Measurements from ENCODE around the gene OR7G3.

The OR7G3 gene

DNA sequence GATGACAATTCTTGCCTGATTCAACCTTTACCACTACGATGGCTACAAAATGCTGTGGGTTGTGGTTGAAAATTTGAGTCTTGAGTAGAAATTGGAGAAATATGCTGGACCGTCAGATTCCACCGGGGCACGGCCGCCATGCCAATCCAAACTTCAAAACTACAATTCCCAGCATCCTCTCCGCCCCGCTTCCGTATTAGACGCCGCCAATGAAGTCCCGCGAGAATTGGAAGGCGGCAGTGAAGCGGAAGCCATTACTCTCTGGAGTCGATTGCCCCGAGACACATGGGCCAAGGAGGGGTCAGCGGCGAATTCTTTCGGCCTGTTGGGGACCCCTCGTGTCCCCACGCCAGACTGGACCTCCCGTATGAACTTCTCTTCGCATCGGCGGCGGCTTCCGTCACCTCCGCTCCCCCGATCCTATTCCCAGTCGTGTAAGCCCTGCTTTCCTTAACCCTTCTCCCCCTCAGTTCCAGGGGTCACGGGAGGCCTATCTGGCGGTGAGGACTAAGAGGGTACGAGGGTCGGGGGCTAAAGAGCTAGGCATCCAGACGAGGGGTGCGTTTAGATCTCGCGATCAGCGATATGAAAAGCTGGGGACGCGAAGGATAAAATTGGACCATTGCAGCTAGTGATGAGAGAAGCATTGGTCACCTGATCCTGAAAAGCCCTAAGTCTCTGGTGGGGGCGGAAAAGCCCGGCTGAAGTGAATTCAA lies 13.6 kb upstream of the OR7G3 start, which contains the start of gene ZNF317:
Gene ZNF317, plus strand, starts transcription at position 239 of the 716 bp plus-strand sequence. CDS start 15,620 bp downstream, outside the sequence.
- no peak for TF ChIP-seq GATA2 (IDR thresholded peaks at IDR 0.05; ENCODE audit: low read depth, low read length)
- TF ChIP-seq GATA3 (IDR thresholded peaks at IDR 0.05; ENCODE audit: low read depth, low read length): no peak

DNA sequence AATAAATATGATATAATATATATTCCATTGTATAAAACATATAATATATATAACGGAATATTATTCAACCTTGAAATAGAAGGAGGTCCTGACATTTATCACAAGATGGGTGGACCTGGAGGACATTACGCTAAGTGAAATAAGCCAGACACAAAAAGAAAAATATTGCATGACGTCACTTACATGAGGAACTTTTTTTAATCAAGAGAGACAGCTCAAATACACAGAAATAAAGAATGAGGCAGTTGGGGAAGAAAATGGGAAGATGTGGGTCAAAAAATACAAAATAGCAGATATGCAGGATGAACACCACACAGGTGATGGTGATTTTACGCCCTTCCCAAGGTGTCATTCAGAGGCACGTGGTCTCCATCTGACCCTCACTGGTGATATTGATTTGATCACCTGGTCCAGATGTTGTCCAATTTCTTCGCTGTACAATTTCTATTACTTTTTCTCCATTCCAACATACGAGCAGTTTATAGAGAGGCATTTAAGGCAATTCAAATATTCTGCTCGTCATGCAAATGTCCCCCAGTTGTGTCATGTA lies 12.9 kb upstream of the OR7G3 start:
- TF ChIP-seq GATA3 (IDR thresholded peaks at IDR 0.05; ENCODE audit: low read depth, low read length) (no peak), GATA2 (IDR thresholded peaks at IDR 0.05; ENCODE audit: low read depth, low read length) (no peak)

DNA sequence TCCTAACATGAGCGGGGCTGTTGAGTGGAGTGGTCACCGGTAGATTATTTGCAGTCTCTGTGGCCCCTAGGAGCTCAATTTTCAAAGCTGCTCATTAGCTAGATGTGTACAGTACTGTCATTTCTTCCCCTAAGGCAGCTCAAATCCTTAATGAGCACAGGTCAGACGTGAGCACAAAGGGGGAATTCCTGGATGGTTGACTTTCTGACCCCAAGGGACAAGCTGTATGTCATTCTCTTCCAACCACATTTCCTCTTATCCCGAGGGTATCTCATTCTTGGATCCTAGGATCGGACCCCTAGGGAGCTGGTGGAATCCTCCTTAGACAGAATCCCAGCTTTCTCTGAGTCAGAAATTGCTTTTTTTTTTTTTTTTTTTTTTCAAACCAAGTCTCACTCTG lies 5.7 kb upstream of the OR7G3 start:
- TF ChIP-seq GATA3 (IDR thresholded peaks at IDR 0.05; ENCODE audit: low read depth, low read length) (no peak), GATA2 (IDR thresholded peaks at IDR 0.05; ENCODE audit: low read depth, low read length) (no peak)

DNA sequence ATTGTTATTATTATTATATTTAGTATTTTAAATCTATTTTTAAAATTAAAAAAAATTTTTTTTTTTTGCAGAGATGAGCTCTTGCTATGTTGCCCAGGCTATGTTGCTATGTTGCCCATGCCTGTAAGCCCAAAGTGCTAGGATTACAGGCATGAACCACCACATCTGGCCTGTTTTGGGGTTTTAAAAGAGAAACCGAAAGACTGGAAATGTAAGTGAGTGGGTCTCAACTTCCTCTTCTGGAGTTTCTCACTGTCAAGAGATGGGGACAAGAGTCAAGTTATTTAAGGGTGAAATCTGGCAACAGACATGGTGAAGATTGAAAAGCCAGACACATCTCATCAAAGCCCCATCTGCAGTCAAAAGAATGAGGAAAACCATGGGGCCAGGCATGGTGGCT lies 4.2 kb upstream of the OR7G3 start:
- TF ChIP-seq GATA3 (IDR thresholded peaks at IDR 0.05; ENCODE audit: low read depth, low read length) (no peak), GATA2 (IDR thresholded peaks at IDR 0.05; ENCODE audit: low read depth, low read length) (no peak)

DNA sequence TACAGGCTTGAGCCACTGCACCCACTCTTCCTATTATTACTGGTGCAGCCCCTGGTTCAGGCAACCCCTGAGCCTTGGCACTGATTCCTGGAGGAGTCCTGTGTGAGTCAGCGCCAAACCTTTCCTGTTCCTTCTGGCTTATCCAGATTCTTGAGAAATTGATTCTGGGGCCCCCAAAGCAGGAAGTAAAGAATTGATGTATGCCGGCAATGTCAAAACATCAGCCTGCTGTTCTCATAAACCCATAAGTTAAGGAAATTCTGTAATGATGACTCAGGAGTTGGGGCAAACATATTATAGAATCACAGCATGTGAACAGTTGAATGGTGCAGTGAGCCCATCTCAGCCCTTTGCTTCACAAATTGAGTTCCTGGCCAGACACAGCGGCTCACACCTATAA lies 1.4 kb upstream of the OR7G3 start:
- TF ChIP-seq GATA3 (IDR thresholded peaks at IDR 0.05; ENCODE audit: low read depth, low read length): no peak
- TF ChIP-seq GATA2 (IDR thresholded peaks at IDR 0.05; ENCODE audit: low read depth, low read length): no peak

DNA sequence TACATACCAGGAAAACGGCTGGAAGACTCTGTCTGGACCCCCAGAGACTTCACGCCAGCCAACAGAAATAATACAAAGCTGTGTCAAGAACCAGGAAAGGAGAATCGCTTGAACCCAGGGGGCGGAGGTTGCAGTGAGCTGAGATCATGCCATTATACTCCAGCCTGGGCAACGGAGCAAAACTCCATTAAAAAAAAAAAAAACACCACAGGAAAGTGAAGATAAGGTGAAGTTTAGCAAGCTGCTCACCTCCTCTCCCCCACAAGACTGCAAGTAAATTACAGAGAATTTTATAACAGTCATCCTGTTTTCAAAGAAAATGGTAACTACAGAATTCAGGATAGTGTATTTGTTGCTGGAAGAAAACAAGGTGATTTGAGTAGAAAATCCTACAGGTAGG lies 10.2 kb downstream of the OR7G3 start:
- TF ChIP-seq GATA2 (IDR thresholded peaks at IDR 0.05; ENCODE audit: low read depth, low read length) (no peak), GATA3 (IDR thresholded peaks at IDR 0.05; ENCODE audit: low read depth, low read length) (no peak)

DNA sequence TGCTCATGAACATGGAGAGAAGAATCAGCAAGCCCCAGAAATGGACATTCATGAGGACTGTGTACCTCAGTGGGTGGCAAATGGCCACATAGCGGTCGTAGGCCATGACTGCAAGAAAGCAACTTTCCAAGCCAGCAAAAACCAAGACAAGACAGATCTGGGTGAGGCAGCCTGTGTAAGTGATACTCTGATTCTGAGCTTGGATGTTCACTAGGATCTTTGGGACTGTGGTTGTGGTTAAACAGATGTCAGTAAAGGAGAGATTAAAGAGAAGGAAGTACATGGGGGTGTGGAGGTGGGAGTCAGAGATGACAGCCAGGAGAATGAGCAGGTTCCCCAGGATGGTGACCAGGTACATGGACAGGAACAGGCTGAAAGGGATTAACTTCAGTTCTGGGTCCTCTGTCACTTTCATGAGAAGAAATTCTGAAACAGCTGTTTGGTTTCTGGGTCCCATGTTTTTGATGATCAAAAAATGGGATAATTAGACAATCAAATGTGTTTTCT lies 11.4 kb downstream of the OR7G3 start, which contains the start of gene OR7G1:
Gene OR7G1, minus strand, starts transcription at position 457 of the 507 bp plus-strand sequence. Its CDS starts 0 bp downstream, at position 457.
- TF ChIP-seq GATA2 (IDR thresholded peaks at IDR 0.05; ENCODE audit: low read depth, low read length) (no peak), GATA3 (IDR thresholded peaks at IDR 0.05; ENCODE audit: low read depth, low read length) (no peak)

DNA sequence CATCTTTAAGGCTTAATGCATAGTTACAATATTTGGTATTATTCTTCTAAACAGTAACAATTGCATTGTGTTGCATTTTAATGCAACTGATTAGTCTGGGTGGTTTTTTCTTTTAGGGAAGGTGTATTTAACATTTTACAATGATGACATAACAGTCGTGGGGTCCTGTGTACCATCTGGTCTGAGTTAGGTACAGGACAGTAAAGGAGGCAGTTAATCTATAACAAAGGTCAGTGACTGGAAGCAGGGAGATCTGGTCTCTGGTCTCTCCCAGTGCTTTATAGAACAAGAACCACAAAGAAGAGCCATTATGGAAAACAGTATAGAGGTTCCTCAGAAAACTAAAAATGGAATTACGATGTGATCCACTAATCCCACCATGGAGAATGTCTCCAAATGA lies 16.8 kb downstream of the OR7G3 start:
- TF ChIP-seq GATA2 (IDR thresholded peaks at IDR 0.05; ENCODE audit: low read depth, low read length) (no peak), GATA3 (IDR thresholded peaks at IDR 0.05; ENCODE audit: low read depth, low read length) (no peak)

DNA sequence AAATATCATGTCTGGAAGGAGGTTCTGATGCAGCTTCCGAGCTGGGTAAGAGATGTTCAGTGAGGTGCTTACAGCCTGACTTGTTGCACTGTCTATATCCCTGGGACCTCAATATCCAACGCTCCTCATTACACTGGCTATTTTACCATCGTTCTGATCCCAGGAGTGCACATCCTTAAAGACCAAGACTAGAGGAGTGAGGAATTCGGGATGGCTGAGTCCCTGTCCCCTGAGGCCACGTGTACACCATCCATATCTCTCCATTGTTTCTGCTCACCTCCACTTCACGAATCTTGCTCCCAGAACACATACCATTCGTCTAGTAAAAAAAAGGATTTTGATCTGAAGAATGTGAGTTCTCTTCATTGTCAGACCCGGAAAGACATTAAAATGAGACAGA lies 19.4 kb downstream of the OR7G3 start, which contains the start of gene OR7G2:
Gene OR7G2, minus strand, starts transcription at position 101 of the 400 bp plus-strand sequence. CDS start 4,232 bp downstream, outside the sequence.
- TF ChIP-seq GATA2 (IDR thresholded peaks at IDR 0.05; ENCODE audit: low read depth, low read length) (no peak), GATA3 (IDR thresholded peaks at IDR 0.05; ENCODE audit: low read depth, low read length) (no peak)

DNA sequence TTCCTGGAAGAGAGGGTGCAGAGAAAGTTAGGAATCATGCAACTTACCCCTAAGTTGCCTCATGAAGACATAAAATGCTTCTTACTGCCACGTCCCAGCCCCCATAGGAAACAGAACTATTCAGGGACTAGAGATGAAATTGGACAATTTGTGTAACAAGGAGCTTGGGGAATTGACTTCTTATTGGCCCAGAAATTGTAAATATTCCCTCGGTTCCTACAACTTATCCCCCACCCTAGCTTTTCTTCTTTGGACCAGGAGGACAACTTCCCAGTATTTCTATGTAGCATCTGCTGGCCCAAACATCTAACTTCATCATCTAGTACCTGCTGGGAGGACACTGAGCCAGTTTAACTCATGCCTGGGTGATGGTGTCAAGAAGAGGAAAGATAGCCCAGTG lies 40.0 kb downstream of the OR7G3 start, which contains the start of gene OR1M1:
Gene OR1M1, plus strand, starts transcription at position 301 of the 400 bp plus-strand sequence. CDS start 6,184 bp downstream, outside the sequence.
- TF ChIP-seq GATA2 (IDR thresholded peaks at IDR 0.05; ENCODE audit: low read depth, low read length): no peak
- TF ChIP-seq GATA3 (IDR thresholded peaks at IDR 0.05; ENCODE audit: low read depth, low read length): no peak

DNA sequence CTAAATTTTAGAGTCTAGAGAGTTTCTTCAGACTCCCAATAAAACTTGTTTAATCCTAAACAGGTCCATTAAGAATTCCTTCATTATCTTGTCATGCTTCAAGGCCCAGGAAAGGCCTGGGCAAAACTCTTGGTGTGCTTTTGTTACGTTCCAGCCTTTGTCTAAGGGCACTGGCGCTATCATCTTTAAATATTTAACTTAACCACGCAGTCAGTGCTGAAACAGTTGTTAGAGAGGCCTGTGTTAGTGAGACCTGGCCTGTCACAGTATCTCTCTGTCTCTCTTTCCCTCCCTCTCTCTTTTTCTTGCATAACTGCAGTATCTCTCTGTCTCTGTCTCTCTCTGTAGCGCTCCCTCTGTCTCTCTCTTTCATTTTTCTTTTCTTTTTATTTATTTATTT lies 48.1 kb downstream of the OR7G3 start:
- no peak for TF ChIP-seq GATA3 (IDR thresholded peaks at IDR 0.05; ENCODE audit: low read depth, low read length)
- no peak for TF ChIP-seq GATA2 (IDR thresholded peaks at IDR 0.05; ENCODE audit: low read depth, low read length)

DNA sequence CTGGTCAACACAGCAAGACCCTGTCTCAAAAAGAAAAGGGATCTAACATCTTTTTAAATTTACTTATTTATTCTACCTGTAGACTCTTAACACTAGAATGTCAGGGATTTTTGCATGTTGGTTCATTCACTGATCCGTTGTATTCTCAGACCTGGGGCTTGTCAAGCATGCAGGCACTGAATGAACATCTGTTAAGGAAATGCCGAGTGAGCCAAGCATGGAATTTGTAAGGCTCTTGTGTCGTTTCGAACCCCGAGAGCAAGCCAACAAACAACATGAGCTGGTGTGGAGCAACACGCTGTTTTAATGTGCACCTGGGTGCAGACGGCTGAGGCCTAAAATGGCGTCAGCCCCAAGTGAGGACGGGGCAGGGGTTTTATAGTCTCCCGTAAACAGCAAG lies 49.8 kb downstream of the OR7G3 start:
- TF ChIP-seq GATA2 (IDR thresholded peaks at IDR 0.05; ENCODE audit: low read depth, low read length): no peak
- no peak for TF ChIP-seq GATA3 (IDR thresholded peaks at IDR 0.05; ENCODE audit: low read depth, low read length)

Data from SH-SY5Y (cell line).